HG02870 (cell line): ENCODE data around the gene IL12A.

ENCODE experiments used
- ATAC-seq: cut with Tn5 transposase; IDR thresholded peaks from one replicate; pipeline ENCODE4 v1.9.1; 2021; ENCODE audit warnings: mild to moderate bottlenecking, moderate library complexity; ENCODE audit not compliant: unreplicated experiment

Gene IL12A

GRCh38 chr3:159989973-159990846, 1.6 kb downstream of the IL12A start:
- no peak for ATAC-seq

- no peak for ATAC-seq
Measured at GRCh38 chr3:159991591-159991990, 3.0 kb downstream of the IL12A start.

- ATAC-seq: no peak
Measured at GRCh38 chr3:159992589-159992988, 4.0 kb downstream of the IL12A start.

DNA sequence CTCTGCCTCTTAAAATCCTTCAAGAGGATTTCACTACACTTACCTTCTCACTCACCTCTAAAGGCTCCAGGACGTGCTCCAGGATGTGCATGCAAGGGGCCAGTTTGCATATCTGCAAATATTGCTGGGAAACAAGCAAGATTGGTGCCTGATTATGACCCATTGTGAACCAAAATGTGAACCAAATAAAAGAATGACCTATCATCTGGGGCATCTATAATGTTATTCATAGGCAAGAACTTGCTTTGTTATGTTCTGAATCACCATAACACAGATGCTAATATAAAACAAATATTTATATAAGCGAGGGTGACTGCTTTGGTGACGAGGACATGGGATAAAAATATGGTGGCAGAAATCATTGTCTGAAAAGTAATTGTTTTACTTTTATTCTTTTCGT, 5.5 kb downstream of the IL12A start:
- ATAC-seq: no peak

DNA sequence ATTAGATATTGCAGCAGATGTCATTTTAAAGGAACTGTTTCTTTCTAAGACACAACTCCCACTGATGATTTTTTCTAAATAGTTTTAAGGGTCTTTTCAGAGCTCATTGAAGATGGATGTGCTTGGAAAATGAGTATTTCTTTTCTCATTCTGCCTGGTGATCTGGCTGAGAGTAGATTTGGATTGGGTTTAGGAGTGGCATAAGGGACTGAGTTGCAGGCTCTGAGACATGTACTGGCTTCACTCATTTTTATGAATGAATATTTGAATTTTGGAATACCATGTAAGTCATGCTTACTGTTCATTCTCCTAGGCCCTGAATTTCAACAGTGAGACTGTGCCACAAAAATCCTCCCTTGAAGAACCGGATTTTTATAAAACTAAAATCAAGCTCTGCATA, 6.5 kb downstream of the IL12A start:
- ATAC-seq: no peak

DNA sequence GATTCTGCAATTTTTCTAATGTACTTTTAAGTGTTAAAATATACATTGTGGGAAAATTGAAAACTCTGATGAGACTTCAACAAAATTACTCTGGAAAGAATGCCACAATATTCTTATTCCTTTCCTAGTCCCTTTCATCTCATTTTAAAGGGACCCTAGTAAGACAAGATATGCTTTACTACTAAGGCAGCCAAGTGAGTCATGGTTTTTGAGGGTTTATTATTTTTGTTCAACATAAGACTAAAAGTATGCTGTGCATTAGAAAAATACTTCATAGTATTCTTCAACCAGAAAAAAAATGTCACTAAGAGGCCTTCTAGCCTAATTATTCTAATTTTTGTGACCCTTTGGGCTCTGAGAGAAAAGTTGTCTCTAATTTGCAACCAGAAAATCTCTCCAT, 7.4 kb downstream of the IL12A start:
- ATAC-seq: no peak

DNA sequence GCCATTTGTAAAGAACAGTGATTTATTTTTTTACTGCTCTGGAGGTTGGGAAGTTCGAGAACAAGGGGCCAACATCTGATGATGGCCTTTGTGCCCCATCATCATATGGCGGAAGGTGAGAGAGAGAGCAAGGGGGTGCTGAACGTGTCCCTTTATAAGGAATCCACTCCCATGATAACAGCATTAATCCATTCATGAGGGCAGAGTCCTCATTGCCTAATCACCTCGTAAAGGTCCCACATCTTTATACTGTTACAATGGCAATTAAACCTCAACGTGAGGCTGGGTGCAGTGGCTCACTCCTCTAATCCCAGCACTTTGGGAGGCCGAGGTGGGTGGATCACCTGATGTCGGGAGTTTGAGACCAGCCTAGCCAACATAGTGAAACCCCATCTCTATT, 8.3 kb downstream of the IL12A start:
- ATAC-seq: no peak

GRCh38 chr3:160001148-160001760, 12.6 kb downstream of the IL12A start:
- ATAC-seq: no peak

DNA sequence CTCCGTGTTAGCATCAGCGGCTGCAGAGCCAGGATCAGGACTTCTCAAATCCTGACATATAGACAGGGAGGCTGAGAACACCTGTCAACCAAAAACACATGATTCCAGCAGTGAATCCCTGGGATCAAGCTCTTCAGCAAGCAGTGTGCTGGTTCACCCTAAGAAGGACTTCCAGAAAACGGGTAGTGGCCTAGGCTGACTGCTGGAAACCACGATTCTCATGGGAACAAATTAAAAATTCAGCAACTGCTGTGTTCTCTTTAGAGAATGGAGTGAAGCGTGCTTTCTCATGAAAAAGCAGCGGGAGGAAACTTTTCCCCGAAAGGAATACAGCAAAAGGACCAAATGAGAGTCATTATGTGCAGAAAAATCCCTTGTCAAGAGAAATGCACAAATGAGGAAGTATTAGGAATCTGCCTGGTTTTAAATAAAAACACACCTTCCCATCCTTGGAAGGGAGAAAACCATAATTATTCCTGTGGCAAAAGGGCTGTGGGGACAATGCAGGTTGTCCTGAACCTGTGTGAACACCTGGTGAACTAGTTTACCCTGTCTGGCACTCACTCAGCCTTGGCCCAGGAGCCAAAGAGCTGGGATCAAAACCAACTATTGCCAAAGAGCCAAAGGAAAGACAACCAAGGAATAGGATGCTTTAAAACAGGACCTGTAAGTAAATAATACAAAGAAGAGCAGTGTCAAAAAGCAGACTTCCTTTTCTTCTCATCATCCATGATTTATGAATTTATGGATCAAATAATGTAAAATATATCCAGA, 13.4 kb downstream of the IL12A start:
- ATAC-seq: no peak

- ATAC-seq: peak; percentile 86
Measured at GRCh38 chr3:160003520-160004128, 15.0 kb downstream of the IL12A start.

DNA sequence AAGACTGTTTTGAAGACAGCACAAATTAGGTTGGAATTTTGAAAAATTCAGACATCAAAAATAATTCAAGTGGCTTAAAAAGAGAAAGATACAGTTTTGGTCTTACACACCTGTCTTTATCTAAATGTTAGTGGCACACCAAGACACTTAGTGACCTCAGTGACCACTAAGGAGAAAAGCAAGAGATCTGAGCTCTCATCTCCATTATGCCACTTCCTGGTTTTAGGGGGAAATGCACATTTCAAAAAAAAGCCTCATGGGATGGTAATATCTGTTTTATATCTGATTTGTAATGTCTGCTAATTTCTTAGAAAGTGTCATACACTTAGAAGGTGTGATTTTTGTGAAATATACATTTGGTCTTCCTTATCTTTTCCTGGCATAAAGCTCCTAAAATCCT, 16.4 kb downstream of the IL12A start:
- ATAC-seq: no peak

- peak; percentile 25 for ATAC-seq
Measured at GRCh38 chr3:160006282-160007163, 17.9 kb downstream of the IL12A start.

GRCh38 chr3:160008961-160009360, 20.3 kb downstream of the IL12A start:
- ATAC-seq: no peak

- no peak for ATAC-seq
Measured at GRCh38 chr3:160009525-160009924, 20.9 kb downstream of the IL12A start.

GRCh38 chr3:160010578-160010977, 21.9 kb downstream of the IL12A start:
- peak; percentile 84 for ATAC-seq

GRCh38 chr3:160012108-160012507, 23.5 kb downstream of the IL12A start:
- ATAC-seq: peak; percentile 74

DNA sequence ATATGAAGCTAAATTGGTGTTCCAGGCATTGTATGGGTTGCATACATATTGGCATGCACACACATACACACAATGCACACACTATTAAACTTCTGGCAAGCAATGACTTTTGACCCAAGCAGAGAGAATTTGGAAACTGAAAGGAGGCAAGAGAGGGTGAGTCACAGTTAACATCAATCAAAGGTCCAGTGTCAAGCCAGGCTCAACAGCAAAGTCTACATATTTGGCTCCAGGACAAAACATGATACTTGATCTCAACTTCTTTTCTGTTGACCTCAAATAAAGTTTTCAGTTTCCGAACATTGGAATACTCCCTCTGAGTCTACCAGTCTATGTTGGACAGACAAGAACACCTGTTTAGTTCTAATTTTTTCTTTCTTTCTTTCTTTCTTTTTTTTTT, 28.3 kb downstream of the IL12A start:
- no peak for ATAC-seq

- no peak for ATAC-seq
Measured at GRCh38 chr3:160018959-160019358, 30.3 kb downstream of the IL12A start.

DNA sequence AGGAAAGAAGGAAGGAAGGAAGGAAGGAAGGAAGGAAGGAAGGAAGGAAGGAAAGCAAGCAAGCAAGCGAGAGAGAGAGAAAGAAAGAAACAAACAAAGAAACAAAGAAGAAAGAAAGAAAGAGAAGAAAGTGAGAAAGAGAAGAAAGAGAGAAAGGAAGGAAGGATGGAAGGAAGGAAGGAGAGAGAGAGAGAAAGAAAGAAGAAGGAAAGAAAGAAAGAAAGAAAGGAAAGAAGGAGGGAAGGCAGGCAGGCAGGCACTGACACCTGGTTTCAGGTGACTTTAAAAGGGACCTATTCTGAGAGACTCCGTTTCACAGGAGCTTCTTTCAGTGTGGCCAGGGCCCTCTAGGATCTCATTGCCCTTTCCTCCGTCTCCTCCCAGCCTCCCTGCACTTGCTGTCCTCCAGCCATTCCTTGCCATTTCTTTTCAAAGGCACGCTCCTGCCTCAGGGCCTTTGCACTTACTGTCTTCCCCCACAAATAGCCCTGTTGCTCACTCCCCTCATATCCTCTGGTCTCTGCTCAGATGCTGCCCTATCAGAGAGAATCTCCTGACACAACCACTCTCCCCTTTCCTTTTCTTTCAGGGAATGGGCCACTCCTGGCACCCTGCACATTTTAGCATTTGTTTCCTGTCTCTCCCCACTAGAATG, 31.5 kb downstream of the IL12A start:
- ATAC-seq: no peak

DNA sequence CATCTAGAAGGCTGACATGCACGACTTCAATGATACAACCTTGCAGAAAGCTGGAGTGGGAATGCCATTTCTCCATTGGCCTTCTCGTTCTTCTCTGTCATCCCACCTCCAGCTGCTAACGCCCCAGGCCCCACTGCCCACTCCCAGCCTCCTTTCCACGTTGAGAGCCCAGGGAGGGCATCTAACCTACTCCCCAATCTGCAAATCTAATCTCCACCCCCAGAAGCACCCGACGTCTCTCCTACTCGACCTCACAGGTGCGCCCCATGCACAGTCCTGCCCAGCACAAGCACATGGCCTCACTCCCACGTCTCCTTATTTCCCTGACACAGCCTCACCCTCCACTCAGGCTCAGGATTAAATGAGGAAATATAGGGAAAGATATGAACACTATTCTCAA, 33.4 kb downstream of the IL12A start:
- no peak for ATAC-seq
